K562 (cell line): ENCODE measurements around the gene CTRB1. TPM values are rescaled to one million over a fixed set of nuclear protein-coding genes. Genes with fewer than 3 reads are reported as not detected.

Experiments used
- ATAC-seq: fragments of 200-7000 bp; cut with Tn5 transposase; 3 replicates; pipeline ENCODE4 v1.9.1; 2020; ENCODE audit warnings: moderate library complexity
- BruUV-seq: library from RNA; stranded (reverse); fragments of 400-500 nt; replicated peaks from 2 replicates; lab custom pipeline; 2021; lab: Mats Ljungman, UMichigan
- CTCF ChIA-PET: fragments of 300-600 bp; formaldehyde crosslinking; extraction: SDS; loops from one replicate; lab custom pipeline; 2021; ENCODE audit warnings: low intra/inter-chr PET ratio; lab: Yijun Ruan, JAX
- POLR2A ChIA-PET: fragments of 300-600, 350-650 bp; sonication (Branson Sonifier 250); formaldehyde crosslinking; extraction: SDS; loops from one replicate; lab custom pipeline; 2021; ENCODE audit warnings: antibody characterized with exemption, inconsistent platforms; lab: Yijun Ruan, JAX
- DNase-seq, 4 experiments: peaks; one replicate each; pipeline versions ENCODE4 v3.0.0 to v3.0.0-alpha.2; 2011 to 2018; ENCODE audit warnings: low spot score in 3 of 4, mixed read lengths in 3 of 4; ENCODE audit errors: extremely low read depth in 1 of 4
- FAIRE-seq: peaks from 2 replicates; lab custom pipeline; 2011; peaks lifted over from hg19 to GRCh38; lab: Jason Lieb, UNC
- H2AFZ ChIP-seq: 2 replicates; pipeline ENCODE4 v1.6.0; 2011; ENCODE audit warnings: low read depth, low read length, control low read depth, inconsistent platforms
- H3K27ac ChIP-seq: fragments of 200-600 bp; 3 replicates; pipeline ENCODE4 v1.8.0; 2011; ENCODE audit warnings: low read depth, mild to moderate bottlenecking, control low read depth, inconsistent platforms, low read length, moderate library complexity, mixed read lengths; ENCODE audit errors: extremely low read depth
- H3K27me3 ChIP-seq, 2 experiments: fragments of 300-600 bp in 1 of 2; 2 replicates in 1 of 2; 3 replicates in 1 of 2; pipeline versions ENCODE4 v1.6.0 to v1.8.0; 2011; ENCODE audit warnings: inconsistent platforms in 2 of 2, low read length in 2 of 2, mild to moderate bottlenecking in 1 of 2, mixed read lengths in 1 of 2, moderate library complexity in 1 of 2; ENCODE audit not compliant: control insufficient read depth in 2 of 2, insufficient read depth in 2 of 2
- H3K36me3 ChIP-seq: fragments of 300-600 bp; 3 replicates; pipeline ENCODE4 v1.8.0; 2011; ENCODE audit warnings: mild to moderate bottlenecking, low read length, inconsistent platforms; ENCODE audit not compliant: control insufficient read depth, insufficient read depth
- H3K4me1 ChIP-seq, 2 experiments: fragments of 200-600 bp in 1 of 2; replicated peaks in 1 of 2; 2 replicates in 1 of 2; 3 replicates in 1 of 2; pipeline versions ENCODE4 v1.5.1 to v1.8.0; 2011; ENCODE audit warnings: inconsistent platforms in 2 of 2, low read length in 2 of 2, mild to moderate bottlenecking in 1 of 2, mixed read lengths in 1 of 2, moderate library complexity in 1 of 2; ENCODE audit not compliant: control insufficient read depth in 2 of 2, insufficient read depth in 2 of 2
- H3K4me2 ChIP-seq: 2 replicates; pipeline ENCODE4 v1.6.1; 2011; ENCODE audit warnings: low read length, control low read depth, inconsistent platforms, mixed read lengths; ENCODE audit not compliant: insufficient read depth
- H3K4me3 ChIP-seq: fragments of 200-600 bp; sonication (generic), shearing (Covaris generic); 2 replicates; pipeline ENCODE4 v1.5.1; 2016; ENCODE audit warnings: control low read depth, inconsistent platforms
- H3K79me2 ChIP-seq: fragments of 200-600 bp; 3 replicates; pipeline ENCODE4 v1.8.0; 2011; ENCODE audit warnings: low read length, inconsistent platforms; ENCODE audit not compliant: control insufficient read depth, insufficient read depth
- H3K9ac ChIP-seq, 2 experiments: 2 replicates each; pipeline versions ENCODE4 v1.6.0 to v1.6.1; 2011; ENCODE audit warnings: low read depth in 2 of 2, low read length in 2 of 2, control low read depth in 1 of 2, inconsistent platforms in 1 of 2, mild to moderate bottlenecking in 1 of 2, mixed read lengths in 1 of 2; ENCODE audit not compliant: insufficient read depth in 1 of 2
- H3K9me1 ChIP-seq: one replicate; pipeline ENCODE4 v1.6.0; 2011; ENCODE audit warnings: inconsistent platforms, mild to moderate bottlenecking, low read length, moderate library complexity; ENCODE audit not compliant: control insufficient read depth, insufficient read depth
- H3K9me3 ChIP-seq: replicated peaks from 2 replicates; pipeline ENCODE4 v1.5.1; 2011; ENCODE audit warnings: low read depth, low read length, inconsistent platforms; ENCODE audit not compliant: control insufficient read depth, insufficient read depth
- H4K20me1 ChIP-seq: replicated peaks from 2 replicates; pipeline ENCODE4 v1.6.1; 2011; ENCODE audit warnings: low read length, inconsistent platforms, mixed read lengths; ENCODE audit not compliant: control insufficient read depth, insufficient read depth
- BDP1 ChIP-seq: IDR thresholded peaks from 3 replicates; pipeline ENCODE4 v1.6.1; 2011; ENCODE audit not compliant: insufficient read length, insufficient read depth
- BRCA1 ChIP-seq, 2 experiments: fragments of 450-650 bp in 1 of 2; sonication (generic) in 1 of 2; formaldehyde crosslinking in 1 of 2; IDR thresholded peaks; 2 replicates each; pipeline versions ENCODE4 v1.5.0 to v1.6.1; 2017 to 2020; ENCODE audit warnings: mild to moderate bottlenecking in 1 of 2, missing genetic modification reagents in 1 of 2
- COPS2 ChIP-seq: fragments of 450-650 bp; conservative IDR thresholded peaks from 2 replicates; pipeline ENCODE4 v1.6.1; 2016; ENCODE audit warnings: mild to moderate bottlenecking, moderate library complexity
- FOSL1 ChIP-seq: fragments of 200-800 bp; sonication (Bioruptor generic); conservative IDR thresholded peaks from 2 replicates; pipeline ENCODE4 v1.6.1; 2016; ENCODE audit warnings: missing genetic modification characterization, missing compliant biosample characterization
- HMGXB4 ChIP-seq: sonication (generic); formaldehyde crosslinking; IDR thresholded peaks from 2 replicates; pipeline ENCODE4 v1.8.1; 2023; ENCODE audit warnings: mild to moderate bottlenecking, missing genetic modification reagents
- MAFK ChIP-seq: IDR thresholded peaks from 2 replicates; pipeline ENCODE4 v1.6.1; 2011; ENCODE audit warnings: low read length, improper control_type of control experiment
- NCOA1 ChIP-seq: fragments of 450-650 bp; IDR thresholded peaks from 2 replicates; pipeline ENCODE4 v1.6.1; 2016; ENCODE audit warnings: low read depth
- PTBP1 ChIP-seq: fragments of 200-400 bp; formaldehyde crosslinking; IDR thresholded peaks from 2 replicates; pipeline ENCODE4 v1.6.1; 2017; ENCODE audit warnings: low read depth, low read length
- RERE ChIP-seq: sonication (generic); formaldehyde crosslinking; IDR thresholded peaks from 2 replicates; pipeline ENCODE4 v1.8.0; 2023; ENCODE audit warnings: missing genetic modification reagents, mild to moderate bottlenecking, borderline replicate concordance
- RFX1 ChIP-seq: fragments of 450-650 bp; IDR thresholded peaks from 2 replicates; pipeline ENCODE4 v1.6.1; 2016; ENCODE audit warnings: mild to moderate bottlenecking, moderate library complexity
- SIN3A ChIP-seq, 2 experiments: fragments of 150-350 bp in 1 of 2; IDR thresholded peaks; 2 replicates each; pipeline ENCODE4 v1.6.1; 2011 to 2016; ENCODE audit warnings: borderline replicate concordance in 2 of 2, low read depth in 2 of 2, low read length in 2 of 2, mild to moderate bottlenecking in 2 of 2, moderate library complexity in 2 of 2; ENCODE audit not compliant: control insufficient read depth in 1 of 2
- SRSF9 ChIP-seq: fragments of 200-400 bp; formaldehyde crosslinking; IDR thresholded peaks from 2 replicates; pipeline ENCODE4 v1.6.1; 2017; ENCODE audit warnings: low read depth, low read length, borderline replicate concordance
- TSC22D4 ChIP-seq: fragments of 450-650 bp; IDR thresholded peaks from 2 replicates; pipeline ENCODE4 v1.6.1; 2016; ENCODE audit warnings: missing genetic modification characterization, missing biosample characterization, control low read depth
- ZNF408 ChIP-seq: fragments of 250-450 bp; sonication (Bioruptor Pico); IDR thresholded peaks from 2 replicates; pipeline ENCODE4 v1.4.0; 2020; ENCODE audit warnings: low read depth, mild to moderate bottlenecking, moderate library complexity
- WGBS: fragments of 100-300 bp; shearing (Covaris generic); methylation state at CpG from one replicate; pipeline ENCODE4 v1.1.6; 2016; ENCODE audit warnings: low coverage, mixed read lengths; ENCODE audit not compliant: insufficient coverage; ENCODE audit errors: missing lambda C conversion rate; 5-methylcytosine and 5-hydroxymethylcytosine counted together
- in situ Hi-C: fragments of 300-500 bp; cut with MboI; formaldehyde crosslinking; loops from 4 replicates; pipeline ENCODE4 v1.15.0; 2018; ENCODE audit warnings: inconsistent platforms, mixed read lengths
- intact Hi-C: fragments of 100-400 bp; cut with micrococcal nuclease; formaldehyde crosslinking; loops from 2 replicates; pipeline ENCODE4 v1.14.2; 2022
- polyA plus RNA-seq, 8 experiments: library from polyadenylated mRNA; depleted of rRNA in 4 of 8; stranded (reverse) in 5 of 8; unstranded in 3 of 8; fragments of >200 nt; fragmentation: Nextera tagmentation in 2 of 8; fragmentation: Illumina TruSeq in 1 of 8; extraction: Ambion mirVana in 2 of 8; extraction: Trizol in 1 of 8; gene quantifications; 2 replicates each; pipeline versions ENCODE4 v1.2.1 to v1.2.3, GENCODE V29; 2011 to 2014; ENCODE audit warnings: inconsistent platforms in 1 of 8, missing spikeins in 1 of 8
- total RNA-seq, 7 experiments: library from RNA; depleted of rRNA in 6 of 7; stranded (reverse); fragments of >200 nt in 6 of 7; fragmentation: Illumina TruSeq in 2 of 7; extraction: Trizol in 2 of 7; gene quantifications; 2 replicates each; pipeline versions ENCODE4 v1.2.1 to v1.2.3, GENCODE V29; 2011 to 2021; ENCODE audit warnings: low replicate concordance in 1 of 7
- TF ChIP-seq, protein P1 (sequence below): fragments of 450-650 bp; formaldehyde crosslinking; IDR thresholded peaks from 2 replicates; pipeline ENCODE4 v1.4.0; 2020; ENCODE audit warnings: mild to moderate bottlenecking, moderate library complexity

CTRB1 gene
- total and polyA plus RNA-seq, 9 of the 15 experiments (the other 6 are each of a cell fraction or from before 2014, with no cell fraction given) = 2.3 TPM; not detected in 8

DNA sequence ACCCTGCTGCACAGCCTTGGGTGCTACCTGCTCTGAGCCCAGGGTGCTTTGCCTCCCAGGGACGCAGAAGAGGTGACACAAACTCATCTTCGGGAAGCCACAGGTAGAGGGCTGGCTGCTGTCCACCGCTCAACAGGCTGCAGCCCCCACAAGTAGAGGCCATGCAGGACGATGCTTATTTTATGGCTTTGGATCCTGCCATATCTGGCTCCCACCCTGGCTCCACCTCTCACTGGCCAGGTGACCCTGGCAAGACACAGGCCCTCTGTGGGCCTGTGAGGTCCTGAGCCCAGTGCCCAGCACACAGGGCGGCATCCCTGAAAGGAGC is 44.0 kb downstream of the CTRB1 start:
- CTCF ChIA-PET = no interaction called here
- Histone ChIP-seq H3K9me3 (no peaks in the 10 kb centered on the region), H2AFZ (no peak overlapping the region), H3K4me3 (no peak overlapping the region), H3K79me2 (peaks cover 6% of the 10 kb centered on the region; the same call in 1 of the 3 replicates), H3K27me3 (no peaks in the 10 kb centered on the region), H3K9ac (peak overlapping the region in 1 of 2 experiments; percentile 68; a peak in 1 of 4 replicates), H3K4me1 (peaks cover 4 to 62% of the 10 kb centered on the region in 2 experiments; a peak in 3 of 5 replicates), H3K36me3 (no peaks in the 10 kb centered on the region), H3K27ac (no peak overlapping the region), H4K20me1 (0 out of 2 replicates have a peak, but pooled peaks cover 4% of the 10 kb centered on the region), H3K9me1 (no peaks in the 10 kb centered on the region), H3K4me2 (no peak overlapping the region)
- ATAC-seq (no peak), FAIRE-seq (no peak), DNase-seq (no peak)
- POLR2A ChIA-PET = interaction anchor here (1.0 kb wide), 1 partner anchor 12 kb away, joined by 4 read pairs; the partner anchor contains the start of gene BCAR1
- in situ Hi-C loops = no loop called here
- no TSS peak for BruUV-seq
- WGBS = 74% methylated on average over 5 of the region's 5 CpGs
- intact Hi-C loops = no loop called here
- TF ChIP-seq RERE (no peak), TSC22D4 (tag) (no peak), HMGXB4 (CRISPR knock-in tag) (no peak), FOSL1 (tag) (no peak), SIN3A (IDR thresholded peaks at IDR 0.05; ENCODE audit: borderline replicate concordance in 2 of 2, control insufficient read depth in 1 of 2, low read depth in 2 of 2, low read length in 2 of 2) (no peak), PTBP1 (no peak), COPS2 (no peak), RFX1 (no peak), ZNF408 (CRISPR knock-in tag) (no peak), MAFK (no peak), BRCA1 (IDR thresholded peaks at IDR 0.05) (no peak), BRCA1 (CRISPR knock-in tag; IDR thresholded peaks at IDR 0.05) (no peak), NCOA1 (no peak), BDP1 (no peak), SRSF9 (no peak)
- TF ChIP-seq, protein P1, sequence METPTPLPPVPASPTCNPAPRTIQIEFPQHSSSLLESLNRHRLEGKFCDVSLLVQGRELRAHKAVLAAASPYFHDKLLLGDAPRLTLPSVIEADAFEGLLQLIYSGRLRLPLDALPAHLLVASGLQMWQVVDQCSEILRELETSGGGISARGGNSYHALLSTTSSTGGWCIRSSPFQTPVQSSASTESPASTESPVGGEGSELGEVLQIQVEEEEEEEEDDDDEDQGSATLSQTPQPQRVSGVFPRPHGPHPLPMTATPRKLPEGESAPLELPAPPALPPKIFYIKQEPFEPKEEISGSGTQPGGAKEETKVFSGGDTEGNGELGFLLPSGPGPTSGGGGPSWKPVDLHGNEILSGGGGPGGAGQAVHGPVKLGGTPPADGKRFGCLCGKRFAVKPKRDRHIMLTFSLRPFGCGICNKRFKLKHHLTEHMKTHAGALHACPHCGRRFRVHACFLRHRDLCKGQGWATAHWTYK (CRISPR knock-in tag) = no peak
